HG03025 (cell line): ENCODE measurements around the gene NAMPT.
"Not testable (repeated sequence)": the region's sequence is repeated elsewhere in the genome, so short reads cannot be mapped to it uniquely, and the experiment has no call there.

Experiments used
- ATAC-seq: cut with Tn5 transposase; IDR thresholded peaks from one replicate; pipeline ENCODE4 v1.9.1; 2021; ENCODE audit warnings: mild to moderate bottlenecking, moderate library complexity; ENCODE audit not compliant: unreplicated experiment, low FRiP score

Gene NAMPT

GRCh38 chr7:106238830-106239229 is 46.0 kb downstream of the NAMPT start:
- no peak for ATAC-seq

- ATAC-seq: no peak
These were observed 48.7 kb downstream of the NAMPT start for GRCh38 chr7:106236065-106236464.

DNA sequence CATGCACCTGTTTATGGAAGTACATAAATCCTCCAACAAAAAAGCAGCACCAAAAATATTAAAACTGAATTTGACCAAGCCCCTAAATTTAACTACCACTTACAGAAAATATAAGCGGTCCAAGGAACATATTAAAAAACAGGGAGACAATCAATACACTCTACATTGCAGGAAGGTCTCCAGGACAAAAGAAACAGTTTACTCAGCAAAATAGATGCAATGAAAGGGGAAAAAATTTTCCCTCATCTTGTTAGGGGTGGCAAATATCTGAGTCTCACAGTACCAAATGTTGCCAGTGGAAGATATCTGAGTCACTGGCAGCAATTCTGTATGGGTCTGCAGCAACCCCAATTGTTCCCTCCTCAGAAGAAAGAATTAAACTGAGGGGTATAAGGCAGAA is 50.4 kb downstream of the NAMPT start:
- ATAC-seq: no peak

- no peak for ATAC-seq
These were observed 52.8 kb downstream of the NAMPT start for GRCh38 chr7:106231856-106232490.

GRCh38 chr7:106225856-106226255 is 58.9 kb downstream of the NAMPT start:
- no peak for ATAC-seq

DNA sequence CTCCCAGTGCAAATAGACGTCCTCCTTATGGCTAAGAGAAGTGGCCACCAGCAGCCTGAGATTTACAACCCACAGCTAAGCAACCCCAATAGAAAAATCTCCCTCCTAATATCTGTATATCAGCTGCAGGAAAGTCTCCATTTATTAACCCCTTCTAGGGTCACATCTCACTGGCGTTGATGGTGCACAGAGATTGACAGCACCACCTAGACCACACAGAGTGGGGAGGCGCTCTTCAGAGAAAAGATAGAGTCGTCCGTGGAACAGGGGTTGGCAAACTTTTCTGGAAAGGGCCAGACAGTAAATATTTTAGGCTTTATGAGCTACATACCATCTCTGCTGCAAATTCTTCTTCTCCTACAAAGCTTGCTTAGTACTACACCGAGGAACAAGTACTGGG is 60.0 kb downstream of the NAMPT start:
- ATAC-seq: no peak

DNA sequence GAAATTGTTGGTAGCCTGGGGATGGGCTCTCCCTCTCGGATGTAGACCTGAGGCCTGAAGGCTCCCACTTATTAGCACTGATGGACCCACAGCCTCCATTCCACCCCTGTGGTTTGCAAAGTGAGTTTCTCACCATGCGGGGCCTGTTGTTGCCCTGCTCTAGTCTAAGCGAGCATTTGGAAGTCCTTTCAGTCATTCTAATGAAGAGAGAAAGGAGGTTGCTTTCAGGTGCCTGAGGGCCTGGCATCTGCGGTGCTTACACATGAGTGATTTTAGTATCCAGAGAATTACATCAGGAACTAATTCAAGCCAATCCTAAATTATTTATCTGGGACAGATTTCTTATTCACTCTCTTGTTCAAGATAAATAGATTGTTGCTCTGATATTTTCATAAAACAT is 61.6 kb downstream of the NAMPT start:
- ATAC-seq: no peak

- no peak for ATAC-seq
These were observed 62.2 kb downstream of the NAMPT start for GRCh38 chr7:106222545-106222944.

GRCh38 chr7:106220307-106220706 is 64.5 kb downstream of the NAMPT start:
- no peak for ATAC-seq

GRCh38 chr7:106219170-106219569 is 65.6 kb downstream of the NAMPT start:
- no peak for ATAC-seq

- ATAC-seq: no peak
These were observed 66.2 kb downstream of the NAMPT start for GRCh38 chr7:106218546-106218945.

GRCh38 chr7:106216923-106217542 is 67.8 kb downstream of the NAMPT start:
- ATAC-seq: no peak

- no peak for ATAC-seq
These were observed 68.3 kb downstream of the NAMPT start for GRCh38 chr7:106216517-106216922.

- ATAC-seq: no peak
These were observed 68.8 kb downstream of the NAMPT start for GRCh38 chr7:106215868-106216516.

DNA sequence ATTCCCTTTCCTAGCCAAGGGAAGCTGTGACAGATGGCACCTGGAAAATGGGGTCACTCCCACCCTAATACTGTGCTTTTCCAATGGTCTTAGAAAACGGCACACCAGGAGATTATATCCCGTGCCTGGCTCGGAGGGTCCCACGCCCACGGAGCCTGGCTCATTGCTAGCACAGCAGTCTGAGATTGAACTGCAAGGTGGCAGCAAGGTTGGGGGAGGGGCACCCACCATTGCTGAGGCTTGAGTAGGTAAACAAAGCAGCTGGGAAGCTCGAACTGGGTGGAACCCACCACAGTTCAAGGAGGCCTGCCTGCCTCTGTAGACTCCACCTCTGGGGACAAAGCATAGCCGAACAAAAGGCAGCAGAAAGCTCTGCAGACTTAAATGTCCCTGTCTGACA is 75.8 kb downstream of the NAMPT start:
- not testable (repeated sequence) for ATAC-seq

GRCh38 chr7:106206826-106207541 is 77.8 kb downstream of the NAMPT start:
- no peak for ATAC-seq

DNA sequence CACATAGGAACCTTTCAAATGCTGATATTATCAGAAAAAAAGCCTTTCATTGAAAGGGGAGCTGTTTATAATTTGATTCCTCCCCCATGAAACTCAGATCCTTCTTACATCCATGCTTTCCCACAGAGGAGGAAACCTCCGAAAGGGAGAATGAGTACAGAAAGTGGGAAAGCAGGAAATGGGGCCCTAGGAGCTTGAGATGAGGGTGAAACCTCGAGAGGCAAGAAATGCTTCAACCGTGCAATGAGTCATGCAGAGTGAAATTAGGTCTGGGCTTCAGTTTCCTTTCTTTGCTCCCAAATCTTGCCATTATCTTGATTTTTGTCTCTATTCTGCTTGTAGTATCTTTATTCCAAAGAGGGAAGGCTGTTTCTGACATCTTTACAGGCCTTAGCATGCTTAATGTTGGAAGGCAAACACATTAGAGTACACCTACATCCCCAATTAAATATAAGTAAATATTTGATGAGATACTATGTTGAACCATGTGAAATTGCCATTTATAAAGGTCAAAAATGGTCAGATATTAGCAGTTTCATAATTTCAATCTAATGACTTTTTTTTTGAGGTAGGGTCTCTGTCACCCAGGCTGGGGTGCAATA is 79.1 kb downstream of the NAMPT start:
- no peak for ATAC-seq

DNA sequence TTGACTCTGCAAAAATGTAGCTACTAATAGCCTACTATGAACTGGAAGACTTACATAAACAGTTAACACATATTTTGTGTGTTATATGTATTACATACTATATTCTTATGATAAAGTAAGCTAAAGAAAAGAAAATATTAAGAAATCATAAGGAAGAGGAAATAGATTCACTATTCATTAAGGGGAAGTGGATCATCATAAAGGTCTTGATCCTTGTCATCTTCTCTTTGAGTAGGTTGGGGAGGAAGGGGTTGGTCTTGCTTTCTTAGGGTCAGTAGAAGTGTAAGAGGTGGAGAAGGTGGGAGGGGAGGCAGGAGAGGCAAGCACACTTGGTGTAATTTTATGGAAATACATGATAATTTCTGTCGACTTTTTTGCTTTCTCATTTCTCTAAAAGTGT is 81.3 kb downstream of the NAMPT start:
- no peak for ATAC-seq

DNA sequence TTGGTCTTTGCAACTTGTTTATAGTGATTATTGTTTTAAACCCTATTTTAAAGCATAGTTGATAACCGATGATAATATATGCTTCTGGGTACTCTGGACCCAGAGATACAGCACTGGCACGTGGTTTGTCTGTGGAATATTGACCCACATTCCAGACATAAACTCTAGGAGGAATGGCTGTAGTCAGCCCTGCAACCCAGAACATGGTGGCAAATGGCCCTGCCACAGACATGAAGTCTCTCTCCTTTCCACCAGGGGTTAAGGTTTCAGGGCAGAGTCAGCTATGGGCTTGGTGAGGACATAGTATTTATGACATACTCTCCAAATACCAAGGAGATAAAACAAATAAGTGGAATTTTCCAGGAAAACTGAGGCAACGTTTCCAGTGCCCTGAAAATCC is 83.6 kb downstream of the NAMPT start:
- ATAC-seq: no peak

GRCh38 chr7:106199813-106200364 is 84.9 kb downstream of the NAMPT start:
- ATAC-seq: no peak

DNA sequence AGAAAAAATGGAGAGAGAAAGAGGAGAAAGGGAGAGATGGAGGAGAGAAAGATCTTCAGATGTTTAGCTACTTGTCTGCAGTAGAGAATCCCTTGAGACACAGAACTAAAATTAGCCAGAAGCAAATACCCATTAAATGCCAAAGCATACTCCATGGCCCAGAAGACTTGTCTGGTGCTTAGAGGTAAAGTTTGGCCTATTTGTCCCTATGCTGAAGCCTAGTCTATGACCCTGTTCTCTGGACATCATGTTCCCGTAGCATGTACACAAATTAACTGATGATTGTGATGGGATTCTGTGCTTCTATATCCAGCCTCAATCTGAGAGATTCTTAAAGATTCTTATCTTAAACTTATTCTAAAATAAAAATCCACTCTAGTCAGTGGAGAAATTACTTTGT is 85.8 kb downstream of the NAMPT start:
- ATAC-seq: no peak
